HepG2 (cell line): ENCODE data around the gene SEZ6L. TPM values are rescaled to one million over a fixed set of nuclear protein-coding genes. Genes with fewer than 3 reads are reported as not detected.

ENCODE experiments used
- ATAC-seq: fragments of 200-7000 bp; cut with Tn5 transposase; 3 replicates; pipeline ENCODE4 v1.9.1; 2020; ENCODE audit warnings: mild to moderate bottlenecking, moderate library complexity
- BruUV-seq: library from RNA; stranded (reverse); fragments of 400-500 nt; replicated peaks from 2 replicates; lab custom pipeline; 2021; lab: Mats Ljungman, UMichigan
- CTCF ChIA-PET: fragments of 300-600 bp; formaldehyde crosslinking; extraction: SDS; loops from one replicate; lab custom pipeline; 2021; ENCODE audit warnings: low total read pairs, inconsistent platforms, low intra/inter-chr PET ratio; lab: Yijun Ruan, JAX
- POLR2A ChIA-PET: fragments of 350-600 bp; sonication (Branson Sonifier 250); formaldehyde crosslinking; loops from one replicate; lab custom pipeline; 2020; ENCODE audit warnings: antibody characterized with exemption, inconsistent platforms; lab: Yijun Ruan, JAX
- DNase-seq: peaks from one replicate; pipeline ENCODE4 v3.0.0-alpha.2; 2015; ENCODE audit warnings: low spot score
- FAIRE-seq: peaks from 3 replicates; lab custom pipeline; 2011; peaks lifted over from hg19 to GRCh38; lab: Jason Lieb, UNC
- H2AFZ ChIP-seq: one replicate; pipeline ENCODE4 v1.6.1; 2011; ENCODE audit warnings: low read length, inconsistent platforms
- H3K27ac ChIP-seq: fragments of 300-600 bp; 3 replicates; pipeline ENCODE4 v1.8.0; 2011; ENCODE audit warnings: mixed run types, mild to moderate bottlenecking, mixed read lengths, low read length, inconsistent platforms; ENCODE audit not compliant: insufficient read depth; ENCODE audit errors: extremely low read length
- H3K27me3 ChIP-seq, 2 experiments: fragments of 200-600 bp in 1 of 2; 2 replicates in 1 of 2; 3 replicates in 1 of 2; pipeline versions ENCODE4 v1.6.0 to v1.8.0; 2011; ENCODE audit warnings: low read length in 2 of 2, mild to moderate bottlenecking in 2 of 2, moderate library complexity in 2 of 2, inconsistent platforms in 1 of 2; ENCODE audit not compliant: insufficient read depth in 2 of 2, control insufficient read depth in 1 of 2
- H3K36me3 ChIP-seq, 2 experiments: fragments of 200-600 bp in 1 of 2; replicated peaks in 1 of 2; 2 replicates in 1 of 2; 3 replicates in 1 of 2; pipeline versions ENCODE4 v1.5.1 to v1.8.0; 2011; ENCODE audit warnings: low read length in 2 of 2, inconsistent platforms in 1 of 2; ENCODE audit not compliant: insufficient read depth in 2 of 2, control insufficient read depth in 1 of 2
- H3K4me1 ChIP-seq: 2 replicates; pipeline ENCODE4 v1.5.1; 2012; ENCODE audit warnings: low read length, inconsistent platforms; ENCODE audit not compliant: insufficient read depth
- H3K4me2 ChIP-seq: 2 replicates; pipeline ENCODE4 v1.6.0; 2011; ENCODE audit warnings: low read depth, low read length, inconsistent platforms
- H3K4me3 ChIP-seq, 3 experiments: fragments of 200-600 bp in 1 of 3; sonication (generic), shearing (Covaris generic) in 1 of 3; replicated peaks in 1 of 3; 2 replicates each; pipeline ENCODE4 v1.5.1; 2011 to 2016; ENCODE audit warnings: low read length in 3 of 3, inconsistent platforms in 2 of 3, low read depth in 2 of 3, mild to moderate bottlenecking in 2 of 3, control low read depth in 1 of 3, mixed read lengths in 1 of 3; ENCODE audit not compliant: insufficient read depth in 1 of 3
- H3K79me2 ChIP-seq: one replicate; pipeline ENCODE4 v1.6.1; 2011; ENCODE audit warnings: low read length, inconsistent platforms; ENCODE audit not compliant: insufficient read depth
- H3K9ac ChIP-seq: 2 replicates; pipeline ENCODE4 v1.6.0; 2011; ENCODE audit warnings: mild to moderate bottlenecking, low read depth, low read length, inconsistent platforms; ENCODE audit not compliant: insufficient read depth
- H3K9me3 ChIP-seq: 2 replicates; pipeline ENCODE4 v1.5.1; 2012; ENCODE audit warnings: mild to moderate bottlenecking, low read length
- H4K20me1 ChIP-seq: 2 replicates; pipeline ENCODE4 v1.6.0; 2011; ENCODE audit warnings: inconsistent platforms, mild to moderate bottlenecking, low read length, moderate library complexity; ENCODE audit not compliant: insufficient read depth
- BCL6 ChIP-seq: IDR thresholded peaks from 2 replicates; pipeline ENCODE4 v1.6.1; 2016; ENCODE audit warnings: missing genetic modification reagents, missing compliant biosample characterization
- CENPT ChIP-seq: sonication (generic); formaldehyde crosslinking; IDR thresholded peaks from 2 replicates; pipeline ENCODE4 v1.8.0; 2022; ENCODE audit warnings: low read depth, mild to moderate bottlenecking, moderate library complexity, missing genetic modification reagents
- HDAC2 ChIP-seq: sonication (generic); formaldehyde crosslinking; IDR thresholded peaks from 2 replicates; pipeline ENCODE4 v1.4.0; 2020; ENCODE audit warnings: missing genetic modification reagents
- HMGXB3 ChIP-seq: sonication (generic); formaldehyde crosslinking; IDR thresholded peaks from 2 replicates; pipeline ENCODE4 v1.4.0; 2020; ENCODE audit warnings: missing genetic modification reagents, borderline replicate concordance
- IKZF5 ChIP-seq: IDR thresholded peaks from 2 replicates; pipeline ENCODE4 v1.6.1; 2018; ENCODE audit warnings: missing genetic modification reagents, mild to moderate bottlenecking, missing compliant biosample characterization
- LBX2 ChIP-seq: sonication (generic); formaldehyde crosslinking; IDR thresholded peaks from 2 replicates; pipeline ENCODE4 v1.5.0; 2020; ENCODE audit warnings: missing genetic modification reagents, mild to moderate bottlenecking, borderline replicate concordance
- MTF2 ChIP-seq: sonication (generic); formaldehyde crosslinking; IDR thresholded peaks from 2 replicates; pipeline ENCODE4 v1.5.0; 2020; ENCODE audit warnings: missing genetic modification reagents, borderline replicate concordance
- NRL ChIP-seq: sonication (generic); formaldehyde crosslinking; IDR thresholded peaks from 2 replicates; pipeline ENCODE4 v1.5.0; 2020; ENCODE audit warnings: missing genetic modification reagents, mild to moderate bottlenecking, moderate library complexity, borderline replicate concordance
- PAF1 ChIP-seq: IDR thresholded peaks from 2 replicates; pipeline ENCODE4 v1.6.1; 2016; ENCODE audit warnings: missing genetic modification reagents, missing compliant biosample characterization
- PREB ChIP-seq: sonication (generic); formaldehyde crosslinking; IDR thresholded peaks from 2 replicates; pipeline ENCODE4 v1.4.0; 2020; ENCODE audit warnings: missing genetic modification reagents
- TEAD2 ChIP-seq: sonication (generic); formaldehyde crosslinking; IDR thresholded peaks from 2 replicates; pipeline ENCODE4 v1.9.0; 2021; ENCODE audit warnings: missing genetic modification reagents
- TP53 ChIP-seq: sonication (generic); formaldehyde crosslinking; conservative IDR thresholded peaks from 2 replicates; pipeline ENCODE4 v1.4.0; 2020; ENCODE audit warnings: missing genetic modification reagents
- ZNF207 ChIP-seq: fragments of 450-650 bp; IDR thresholded peaks from 2 replicates; pipeline ENCODE4 v1.6.1; 2016; ENCODE audit warnings: antibody characterized with exemption, borderline replicate concordance
- ZNF256 ChIP-seq: sonication (generic); formaldehyde crosslinking; conservative IDR thresholded peaks from 2 replicates; pipeline ENCODE4 v1.4.0; 2020; ENCODE audit warnings: missing genetic modification reagents
- ZNF292 ChIP-seq: sonication (generic); formaldehyde crosslinking; IDR thresholded peaks from 2 replicates; pipeline ENCODE4 v1.8.1; 2022; ENCODE audit warnings: mild to moderate bottlenecking, low read depth, missing genetic modification reagents, borderline replicate concordance
- WGBS: methylation state at CpG from one replicate; pipeline ENCODE4 v1.1.6; 2017; ENCODE audit warnings: low lambda C conversion rate; 5-methylcytosine and 5-hydroxymethylcytosine counted together
- in situ Hi-C: cut with HindIII; loops from 2 replicates; pipeline ENCODE4 v1.10.0; 2017; ENCODE audit warnings: low pct_unique_long_range_greater_than_20kb; ENCODE audit not compliant: extremely low pct_ligation_motif_present
- intact Hi-C: fragments of 100-400 bp; cut with micrococcal nuclease; formaldehyde crosslinking; loops from one replicate; pipeline ENCODE4 v1.10.0; 2022; ENCODE audit not compliant: unreplicated experiment
- polyA plus RNA-seq, 8 experiments: library from polyadenylated mRNA; depleted of rRNA in 3 of 8; stranded (reverse) in 7 of 8; unstranded in 1 of 8; fragments of >200 nt; fragmentation: Illumina TruSeq in 4 of 8; extraction: Trizol in 4 of 8; gene quantifications; 2 replicates each; pipeline versions ENCODE4 v1.2.1 to v1.2.3, GENCODE V29; 2011 to 2016; ENCODE audit warnings: low read depth in 4 of 8, missing spikeins in 1 of 8, mixed read lengths in 1 of 8; ENCODE audit not compliant: insufficient read depth in 1 of 8
- total RNA-seq, 5 experiments: library from RNA; depleted of rRNA; stranded (reverse); fragments of >200 nt; fragmentation: Illumina TruSeq; extraction: Trizol; gene quantifications; 2 replicates each; pipeline ENCODE4 v1.2.3, GENCODE V29; 2016; ENCODE audit warnings: low read depth in 1 of 5

Gene SEZ6L
- total and polyA plus RNA-seq, 2 of the 13 experiments (the other 11 are each of a cell fraction or from before 2014, with no cell fraction given) = not detected

GRCh38 chr22:26283330-26283729 is 114.1 kb downstream of the SEZ6L start (continued):
- TF ChIP-seq IKZF5 (CRISPR knock-in tag) = no peak

GRCh38 chr22:26285632-26286031 is 116.4 kb downstream of the SEZ6L start:
- FAIRE-seq (no peak), ATAC-seq (no peak), DNase-seq (no peak)
- in situ Hi-C loops (no loop called here), intact Hi-C loops (no loop called here)
- Histone ChIP-seq H4K20me1 (no peaks in the 10 kb centered on the region; the same call in 1 of the 2 replicates), H3K4me2 (no peak overlapping the region), H3K4me1 (no peaks in the 10 kb centered on the region), H3K27me3 (peaks cover 0 to 10% of the 10 kb centered on the region in 2 experiments; a peak in 3 of 5 replicates), H3K9me3 (no peaks in the 10 kb centered on the region), H3K79me2 (no peaks in the 10 kb centered on the region), H3K36me3 (no peaks in the 10 kb centered on the region), H3K9ac (no peak overlapping the region), H2AFZ (no peak overlapping the region), H3K4me3 (no peak overlapping the region), H3K27ac (no peak overlapping the region)
- BruUV-seq = no TSS peak
- TF ChIP-seq TP53 = no peak
- TF ChIP-seq ZNF256 = no peak
- no peak for TF ChIP-seq BCL6
- no peak for TF ChIP-seq TEAD2 (CRISPR knock-in tag)
- TF ChIP-seq PAF1 (CRISPR knock-in tag) = no peak
- no peak for TF ChIP-seq ZNF292 (CRISPR knock-in tag)
- TF ChIP-seq PREB (CRISPR knock-in tag) = no peak
- TF ChIP-seq HMGXB3 (CRISPR knock-in tag) = no peak
- no peak for TF ChIP-seq NRL
- TF ChIP-seq ZNF207 = no peak
- TF ChIP-seq LBX2 = no peak
- TF ChIP-seq CENPT = no peak
- TF ChIP-seq MTF2 (CRISPR knock-in tag) = no peak
- no peak for TF ChIP-seq HDAC2
- POLR2A ChIA-PET = no interaction called here
- 6% methylated on average over 5 of the region's 5 CpGs for WGBS
- CTCF ChIA-PET = no interaction called here
